ENCODE measurements around the gene KCNJ14. TPM values are rescaled to one million over a fixed set of nuclear protein-coding genes. Genes with fewer than 3 reads are reported as not detected.

The KCNJ14 gene
- polyA plus RNA-seq, 3 donors, result 0.09 to 0.56 TPM; not detected in 1

DNA sequence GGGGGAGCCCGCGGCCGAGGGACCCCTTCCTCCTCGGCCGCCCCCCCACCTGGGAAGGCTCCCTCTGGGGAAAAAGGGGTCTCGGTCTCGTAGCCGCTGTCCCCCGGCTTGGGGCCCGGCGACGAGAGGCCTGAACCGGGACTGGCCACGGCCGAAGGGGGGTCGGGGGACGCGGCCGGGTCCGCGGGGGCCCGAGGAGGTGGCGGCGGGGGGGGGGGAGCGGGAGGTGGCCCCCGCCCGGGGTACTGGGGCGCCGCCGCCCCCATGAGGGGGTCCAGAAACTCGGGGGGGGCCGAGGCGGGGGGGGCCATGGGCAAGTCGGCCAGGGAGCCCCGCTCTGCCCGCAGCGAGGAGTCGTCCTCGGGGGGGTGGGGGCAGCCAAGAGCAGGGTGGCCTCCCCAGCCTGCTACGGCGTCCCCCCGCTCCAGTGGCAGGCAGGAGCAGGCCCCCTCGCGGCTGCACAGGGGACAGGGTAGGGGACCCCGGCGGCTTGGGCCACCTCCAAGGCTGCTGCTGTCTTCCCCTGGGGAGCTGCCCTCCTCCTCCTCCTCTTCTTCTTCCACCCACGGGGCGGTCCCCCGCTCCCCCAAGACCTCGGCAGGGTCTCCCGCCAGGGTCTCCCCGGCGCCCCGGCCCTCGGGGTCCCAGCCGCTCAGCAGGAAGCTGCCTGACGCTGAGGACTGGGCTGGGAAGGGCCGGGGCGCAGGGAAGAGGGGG is 43.4 kb downstream of the KCNJ14 start:
- TF ChIP-seq, protein P1, sequence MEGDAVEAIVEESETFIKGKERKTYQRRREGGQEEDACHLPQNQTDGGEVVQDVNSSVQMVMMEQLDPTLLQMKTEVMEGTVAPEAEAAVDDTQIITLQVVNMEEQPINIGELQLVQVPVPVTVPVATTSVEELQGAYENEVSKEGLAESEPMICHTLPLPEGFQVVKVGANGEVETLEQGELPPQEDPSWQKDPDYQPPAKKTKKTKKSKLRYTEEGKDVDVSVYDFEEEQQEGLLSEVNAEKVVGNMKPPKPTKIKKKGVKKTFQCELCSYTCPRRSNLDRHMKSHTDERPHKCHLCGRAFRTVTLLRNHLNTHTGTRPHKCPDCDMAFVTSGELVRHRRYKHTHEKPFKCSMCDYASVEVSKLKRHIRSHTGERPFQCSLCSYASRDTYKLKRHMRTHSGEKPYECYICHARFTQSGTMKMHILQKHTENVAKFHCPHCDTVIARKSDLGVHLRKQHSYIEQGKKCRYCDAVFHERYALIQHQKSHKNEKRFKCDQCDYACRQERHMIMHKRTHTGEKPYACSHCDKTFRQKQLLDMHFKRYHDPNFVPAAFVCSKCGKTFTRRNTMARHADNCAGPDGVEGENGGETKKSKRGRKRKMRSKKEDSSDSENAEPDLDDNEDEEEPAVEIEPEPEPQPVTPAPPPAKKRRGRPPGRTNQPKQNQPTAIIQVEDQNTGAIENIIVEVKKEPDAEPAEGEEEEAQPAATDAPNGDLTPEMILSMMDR (IDR thresholded peaks at IDR 0.05), result no peak
- no peak overlapping the region for H3K27ac Mint-ChIP-seq
- peaks cover 0 to 15% (median 5%) of the 10 kb centered on the region in 7 donors for H3K9me3 Mint-ChIP-seq
- H3K4me1 Mint-ChIP-seq, result peaks cover 36% of the 10 kb centered on the region
- Histone ChIP-seq H3K27ac (ENCODE audit: low read depth in 1 of 2, low read length in 2 of 2) (no peak overlapping the region), H3K79me2 (ENCODE audit: insufficient read depth, low read length) (no peaks in the 10 kb centered on the region), H3K9me3 (replicated peaks in 1 of 2; ENCODE audit: control insufficient read depth in 1 of 2, insufficient read depth in 1 of 2, low read length in 2 of 2) (no peaks in the 10 kb centered on the region), H3K4me3 (replicated peaks in 1 of 3; ENCODE audit: low read depth in 2 of 3, low read length in 3 of 3) (no peak overlapping the region), H3K36me3 (replicated peaks in 1 of 2; ENCODE audit: control insufficient read depth in 1 of 2, insufficient read depth in 2 of 2, low read length in 2 of 2) (no peaks in the 10 kb centered on the region), H3K9ac (ENCODE audit: insufficient read depth, low read length, poor library complexity, severe bottlenecking) (no peak overlapping the region), H3K4me1 (ENCODE audit: control insufficient read depth in 1 of 2, insufficient read depth in 2 of 2, low read length in 2 of 2) (peaks cover 29 to 43% of the 10 kb centered on the region in 2 donors), H3K27me3 (ENCODE audit: control insufficient read depth in 2 of 2, insufficient read depth in 2 of 2, low read length in 2 of 2) (peaks cover 14 to 51% of the 10 kb centered on the region in 2 donors), H2AFZ (ENCODE audit: insufficient read depth, low read depth, low read length, poor library complexity, severe bottlenecking) (no peak overlapping the region), H4K20me1 (ENCODE audit: insufficient read depth, low read length) (no peaks in the 10 kb centered on the region), H3K4me2 (replicated peaks; ENCODE audit: extremely low read depth, low read length, poor library complexity, severe bottlenecking) (no peak overlapping the region)
- intact Hi-C loops (cut with micrococcal nuclease), result no loop called here
- peaks cover 0 to 3% of the 10 kb centered on the region in 2 donors for H3K36me3 Mint-ChIP-seq
- WGBS (ENCODE audit: insufficient coverage), result 34% methylated on average over 29 of the region's 59 CpGs
- no peak for DNase-seq
- H3K27me3 Mint-ChIP-seq (ENCODE audit: low read depth in 3 of 3), result peaks cover 36 to 78% (median 41%) of the 10 kb centered on the region in 3 donors
- no peak overlapping the region for H3K4me3 Mint-ChIP-seq

DNA sequence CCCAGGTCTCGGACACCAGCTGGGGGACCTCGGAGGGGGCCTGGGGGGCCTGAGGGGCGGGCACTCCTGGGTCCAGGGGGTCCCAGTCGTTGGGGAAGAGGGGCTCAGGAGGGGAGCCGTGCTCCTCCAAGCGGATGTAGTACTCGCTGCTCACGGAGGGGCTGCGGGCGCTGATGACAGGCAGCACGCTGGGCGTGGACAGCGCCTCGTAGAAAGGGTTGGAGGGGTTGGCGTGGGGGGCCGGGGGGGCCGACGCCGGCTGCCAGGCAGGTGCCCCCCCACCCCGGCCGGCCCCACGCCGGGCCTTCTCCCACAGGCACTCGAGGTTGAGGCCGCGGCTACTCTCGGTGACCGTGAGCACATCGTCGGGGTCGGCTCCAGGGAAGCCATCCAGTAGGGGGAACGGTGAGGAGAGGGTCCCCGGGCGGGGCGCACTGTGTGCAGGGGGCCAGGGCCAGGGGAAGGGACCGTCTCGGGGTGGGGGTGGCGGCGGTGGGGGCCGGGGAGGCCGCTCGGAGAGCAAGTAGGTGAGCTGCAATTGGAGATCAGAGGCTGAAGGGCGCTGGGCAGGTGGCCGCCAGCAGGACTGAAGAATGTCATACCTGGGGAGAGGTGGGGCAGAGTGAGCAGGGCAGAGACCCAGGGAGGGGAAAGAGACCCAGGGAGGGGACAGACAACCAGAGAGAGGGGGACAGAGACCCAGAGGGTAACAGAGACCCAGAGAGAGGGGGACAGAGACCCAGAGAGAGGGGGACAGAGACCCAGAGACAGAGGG is 44.1 kb downstream of the KCNJ14 start:
- peaks cover 14 to 45% of the 10 kb centered on the region in 2 donors for H3K27me3 ChIP-seq (ENCODE audit: control insufficient read depth in 2 of 2, insufficient read depth in 2 of 2, low read length in 2 of 2)
- no peak overlapping the region for H3K4me3 ChIP-seq (replicated peaks in 1 of 3; ENCODE audit: low read depth in 2 of 3, low read length in 3 of 3)

More for the DNA sequence above, 44.1 kb downstream of the KCNJ14 start:
- H3K9me3 Mint-ChIP-seq, result peaks cover 0 to 13% (median 5%) of the 10 kb centered on the region in 7 donors
- Histone ChIP-seq H2AFZ (ENCODE audit: insufficient read depth, low read depth, low read length, poor library complexity, severe bottlenecking) (no peak overlapping the region), H4K20me1 (ENCODE audit: insufficient read depth, low read length) (no peaks in the 10 kb centered on the region), H3K9me3 (replicated peaks in 1 of 2; ENCODE audit: control insufficient read depth in 1 of 2, insufficient read depth in 1 of 2, low read length in 2 of 2) (no peaks in the 10 kb centered on the region), H3K27ac (ENCODE audit: low read depth in 1 of 2, low read length in 2 of 2) (no peak overlapping the region), H3K9ac (ENCODE audit: insufficient read depth, low read length, poor library complexity, severe bottlenecking) (no peak overlapping the region), H3K79me2 (ENCODE audit: insufficient read depth, low read length) (no peaks in the 10 kb centered on the region), H3K36me3 (replicated peaks in 1 of 2; ENCODE audit: control insufficient read depth in 1 of 2, insufficient read depth in 2 of 2, low read length in 2 of 2) (no peaks in the 10 kb centered on the region), H3K4me2 (replicated peaks; ENCODE audit: extremely low read depth, low read length, poor library complexity, severe bottlenecking) (no peak overlapping the region), H3K4me1 (ENCODE audit: control insufficient read depth in 1 of 2, insufficient read depth in 2 of 2, low read length in 2 of 2) (peaks cover 23 to 35% of the 10 kb centered on the region in 2 donors)
- peak overlapping the region in 1 of 2 donors; percentile 76 for H3K4me3 Mint-ChIP-seq
- H3K27me3 Mint-ChIP-seq (ENCODE audit: low read depth in 3 of 3), result peaks cover 32 to 72% (median 38%) of the 10 kb centered on the region in 3 donors
- TF ChIP-seq, protein P1 (IDR thresholded peaks at IDR 0.05), result no peak
- H3K36me3 Mint-ChIP-seq, result peaks cover 0 to 3% of the 10 kb centered on the region in 2 donors
- no peak overlapping the region for H3K27ac Mint-ChIP-seq
- no peak for DNase-seq
- H3K4me1 Mint-ChIP-seq, result peaks cover 35% of the 10 kb centered on the region
- intact Hi-C loops (cut with micrococcal nuclease), result no loop called here
- WGBS (ENCODE audit: insufficient coverage), result 76% methylated on average over 31 of the region's 44 CpGs
